Liver (tissue), 10 donors: ENCODE results near the gene AZGP1. TPM values are rescaled to one million over a fixed set of nuclear protein-coding genes. Genes with fewer than 3 reads are reported as not detected.

Experiments used
- DNase-seq: peaks from one replicate; pipeline ENCODE4 v3.0.0-alpha.2; 2017; ENCODE audit warnings: low spot score
- H3K27ac ChIP-seq, 2 donors: one replicate each; pipeline ENCODE4 v1.7.0; 2013; ENCODE audit warnings: inconsistent platforms in 2 of 2, low read length in 2 of 2, control low read depth in 1 of 2, low read depth in 1 of 2, mild to moderate bottlenecking in 1 of 2
- H3K27me3 ChIP-seq, 4 donors: one replicate each; pipeline versions ENCODE4 v1.6.1 to v1.7.0; 2013; ENCODE audit warnings: low read length in 3 of 4, inconsistent platforms in 1 of 4, mild to moderate bottlenecking in 1 of 4, moderate library complexity in 1 of 4; ENCODE audit not compliant: control insufficient read depth in 4 of 4, insufficient read depth in 4 of 4
- H3K36me3 ChIP-seq, 4 donors: one replicate each; pipeline versions ENCODE4 v1.6.1 to v1.7.0; 2013; ENCODE audit warnings: low read length in 3 of 4, mild to moderate bottlenecking in 3 of 4, low read depth in 1 of 4, moderate library complexity in 1 of 4; ENCODE audit not compliant: control insufficient read depth in 4 of 4, insufficient read depth in 3 of 4
- H3K4me1 ChIP-seq, 4 donors: one replicate each; pipeline versions ENCODE4 v1.6.1 to v1.7.0; 2013; ENCODE audit warnings: low read length in 3 of 4, mild to moderate bottlenecking in 3 of 4, moderate library complexity in 1 of 4; ENCODE audit not compliant: control insufficient read depth in 4 of 4, insufficient read depth in 4 of 4
- H3K4me3 ChIP-seq, 3 donors: one replicate each; pipeline versions ENCODE4 v1.6.1 to v1.7.0; 2013; ENCODE audit warnings: low read length in 3 of 3, control low read depth in 1 of 3, low read depth in 1 of 3, mild to moderate bottlenecking in 1 of 3
- H3K9ac ChIP-seq, 2 donors: one replicate each; pipeline ENCODE4 v1.7.0; 2013; ENCODE audit warnings: low read length in 2 of 2, mild to moderate bottlenecking in 2 of 2, moderate library complexity in 2 of 2, control low read depth in 1 of 2, low read depth in 1 of 2
- H3K9me3 ChIP-seq, 4 donors: one replicate each; pipeline versions ENCODE4 v1.6.1 to v1.7.0; 2013; ENCODE audit warnings: low read length in 3 of 4; ENCODE audit not compliant: control insufficient read depth in 4 of 4
- ATF3 ChIP-seq: IDR thresholded peaks from 2 replicates; pipeline ENCODE4 v1.6.1; 2016; ENCODE audit warnings: antibody characterized with exemption
- CTCF ChIP-seq: fragments of 150-350 bp; IDR thresholded peaks from 2 replicates; pipeline ENCODE4 v1.5.1; 2017; ENCODE audit warnings: improper control_type of control experiment, low read depth, low read length; ENCODE audit not compliant: missing input control
- EGR1 ChIP-seq, 2 donors: IDR thresholded peaks; 2 replicates each; pipeline ENCODE4 v1.6.1; 2016 to 2018; ENCODE audit warnings: antibody characterized with exemption in 2 of 2, low read depth in 2 of 2
- FOXA1 ChIP-seq: IDR thresholded peaks from 2 replicates; pipeline ENCODE4 v1.6.1; 2016; ENCODE audit warnings: antibody characterized with exemption
- FOXA2 ChIP-seq: IDR thresholded peaks from 2 replicates; pipeline ENCODE4 v1.6.1; 2016; ENCODE audit warnings: antibody characterized with exemption
- GABPA ChIP-seq, 2 donors: IDR thresholded peaks in 1 of 2; conservative IDR thresholded peaks in 1 of 2; 2 replicates each; pipeline ENCODE4 v1.6.1; 2016; ENCODE audit warnings: antibody characterized with exemption in 2 of 2, mild to moderate bottlenecking in 1 of 2, moderate library complexity in 1 of 2
- HNF4A ChIP-seq, 2 donors: conservative IDR thresholded peaks; 2 replicates each; pipeline ENCODE4 v1.6.1; 2016; ENCODE audit warnings: antibody characterized with exemption in 2 of 2, mild to moderate bottlenecking in 2 of 2
- HNF4G ChIP-seq: IDR thresholded peaks from 2 replicates; pipeline ENCODE4 v1.6.1; 2016; ENCODE audit warnings: antibody characterized with exemption
- JUND ChIP-seq, 2 donors: IDR thresholded peaks; 2 replicates each; pipeline ENCODE4 v1.6.1; 2016; ENCODE audit warnings: antibody characterized with exemption in 2 of 2
- MAX ChIP-seq: IDR thresholded peaks from 2 replicates; pipeline ENCODE4 v1.6.1; 2016; ENCODE audit warnings: antibody characterized with exemption
- NR2F2 ChIP-seq: IDR thresholded peaks from 2 replicates; pipeline ENCODE4 v1.6.1; 2016; ENCODE audit warnings: antibody characterized with exemption
- RAD21 ChIP-seq, 2 donors: IDR thresholded peaks; 2 replicates each; pipeline ENCODE4 v1.6.1; 2016; ENCODE audit warnings: antibody characterized with exemption in 2 of 2, mild to moderate bottlenecking in 2 of 2
- REST ChIP-seq: IDR thresholded peaks from 2 replicates; pipeline ENCODE4 v1.6.1; 2016; ENCODE audit warnings: antibody characterized with exemption, mild to moderate bottlenecking
- RXRA ChIP-seq, 2 donors: IDR thresholded peaks; 2 replicates each; pipeline ENCODE4 v1.6.1; 2017 to 2018; ENCODE audit warnings: antibody characterized with exemption in 2 of 2, mild to moderate bottlenecking in 1 of 2
- SP1 ChIP-seq: IDR thresholded peaks from 2 replicates; pipeline ENCODE4 v1.6.1; 2018; ENCODE audit warnings: antibody characterized with exemption, mild to moderate bottlenecking
- TAF1 ChIP-seq: conservative IDR thresholded peaks from 2 replicates; pipeline ENCODE4 v1.6.1; 2016; ENCODE audit warnings: antibody characterized with exemption, mild to moderate bottlenecking
- YY1 ChIP-seq: IDR thresholded peaks from 2 replicates; pipeline ENCODE4 v1.6.1; 2016; ENCODE audit warnings: antibody characterized with exemption, mild to moderate bottlenecking
- ZBTB33 ChIP-seq: IDR thresholded peaks from 2 replicates; pipeline ENCODE4 v1.6.1; 2016; ENCODE audit warnings: antibody characterized with exemption
- WGBS: extraction: QIAGEN DNeasy Blood & Tissue Kit; methylation state at CpG from one replicate; pipeline ENCODE4 v1.1.7; 2013; 5-methylcytosine and 5-hydroxymethylcytosine counted together
- polyA plus RNA-seq, 2 donors: library from polyadenylated mRNA; stranded (reverse) in 1 of 2; unstranded in 1 of 2; fragments of 200-250 nt in 1 of 2; fragments of >200 nt in 1 of 2; fragmentation: Nextera tagmentation in 1 of 2; extraction: Ambion mirVana in 1 of 2; gene quantifications; one replicate each; pipeline versions ENCODE4 v1.2.1 to v1.2.3, GENCODE V29; 2013 to 2015
- small RNA-seq: library from RNA; depleted of rRNA; stranded (forward); fragments of <200 nt; gene quantifications from one replicate; pipeline ENCODE3, GENCODE V24; 2014
- total RNA-seq, 2 donors: library from RNA; depleted of rRNA; stranded (reverse); fragments of >200 nt; gene quantifications; one replicate each; pipeline ENCODE4 v1.2.3, GENCODE V29; 2014
- donor health status: healthy.
- donor health status: healthy.
- donor health status: healthy.
- donor health status: healthy.
- donor health status: healthy.

AZGP1 gene
- total and polyA plus RNA-seq, 4 donors, result 99.5 to 2,721 (median 1,150) TPM

- peak within 1 kb of the TSS; percentile 81 to 87 (median 86) for H3K4me3 ChIP-seq
- H3K36me3 ChIP-seq, result peaks cover 0 to 12% (median 5%) of the 10 kb centered on the region in 4 donors
- WGBS, result under 1% methylated on average over 81 of the region's 81 CpGs
- H3K4me1 ChIP-seq, result peaks cover 4 to 37% (median 34%) of the 10 kb centered on the region in 4 donors
- peak within 1 kb of the TSS; percentile 86 for H3K27ac ChIP-seq
- TF ChIP-seq FOXA2, result no peak
- no peak for TF ChIP-seq HNF4G
- peak in 1 of 2 donors; percentile 37 for TF ChIP-seq RAD21 (IDR thresholded peaks at IDR 0.05)
- no peak for TF ChIP-seq NR2F2
- peak; percentile 34 to 42 for TF ChIP-seq HNF4A (conservative IDR thresholded peaks at IDR 0.05)
- no peak for TF ChIP-seq JUND (IDR thresholded peaks at IDR 0.05)
- TF ChIP-seq ATF3, result no peak
- TF ChIP-seq TAF1, result peak; percentile 69
- no peak for TF ChIP-seq FOXA1
- TF ChIP-seq REST, result peak; percentile 82
- peak; percentile 84 to 97 for TF ChIP-seq GABPA (IDR thresholded peaks at IDR 0.05 in 1 of 2, conservative IDR thresholded peaks at IDR 0.05 in 1 of 2)
- peak; percentile 82 for TF ChIP-seq YY1
- peak; percentile 81 for TF ChIP-seq MAX
- TF ChIP-seq CTCF, result peak; percentile 2
- TF ChIP-seq SP1, result peak; percentile 77
- TF ChIP-seq RXRA (IDR thresholded peaks at IDR 0.05), result peak; percentile 94 to 97
- TF ChIP-seq EGR1 (IDR thresholded peaks at IDR 0.05; ENCODE audit: low read depth in 2 of 2), result peak in 1 of 2 donors; percentile 22
- TF ChIP-seq ZBTB33, result peak; percentile 66
- H3K27me3 ChIP-seq, result no peaks in the 10 kb centered on the region
- peak within 1 kb of the TSS; percentile 76 to 89 for H3K9ac ChIP-seq
- no peaks in the 10 kb centered on the region for H3K9me3 ChIP-seq
- DNase-seq, result peak; percentile 83
Measured at GRCh38 chr7:99918959-99919813, 56.6 kb downstream of the AZGP1 start, which contains the start of gene TRIM4. Gene TRIM4, minus strand, starts transcription at chr7:99919530. Its CDS starts 129 bp downstream, at chr7:99919401.

Small RNAs within 50 kb of the gene (small RNA-seq; reads per million reads assigned to genes)
- gene RF00019 (not detected), gene RF00561 (not detected)

Other genes with a start within 250 kb of the AZGP1 start
- 1,000 to 10,000 TPM in 1 of 2 donors, 10 to 100 TPM in 1; 81.2 to 2,448 TPM for gene CYP3A7, start 240.8 kb downstream of the AZGP1 start, total RNA-seq
- gene CYP3A7, start 240.8 kb downstream of the AZGP1 start, polyA plus RNA-seq, result 10 to 100 TPM; 36.1 to 85.6 TPM
- gene CYP3A4, start 191.8 kb downstream of the AZGP1 start, total RNA-seq, result 100 to 1,000 TPM in 1 of 2 donors, under 1 TPM in 1; 0.51 to 138 TPM
- 1,000 to 10,000 TPM in 1 of 2 donors, 100 to 1,000 TPM in 1; 440 to 1,082 TPM for gene CYP3A4, start 191.8 kb downstream of the AZGP1 start, polyA plus RNA-seq
- gene CYP3A43, start 148.0 kb downstream of the AZGP1 start, total RNA-seq, result 10 to 100 TPM in 1 of 2 donors, under 1 TPM in 1; 0.61 to 75.3 TPM
- 10 to 100 TPM in 1 of 2 donors, 1 to 10 TPM in 1; 4.6 to 35.1 TPM for gene CYP3A43, start 148.0 kb downstream of the AZGP1 start, polyA plus RNA-seq
- gene OR2AE1, start 99.0 kb downstream of the AZGP1 start, total RNA-seq, result under 1 TPM in 1 of 2 donors, not detected in 1; 0.25 TPM
- gene OR2AE1, start 99.0 kb downstream of the AZGP1 start, polyA plus RNA-seq, result not detected
- gene TRIM4, start 56.5 kb downstream of the AZGP1 start, total RNA-seq, result 10 to 100 TPM; 16.2 to 23.0 TPM
- gene TRIM4, start 56.5 kb downstream of the AZGP1 start, polyA plus RNA-seq, result 10 to 100 TPM; 11.9 to 13.1 TPM
- under 1 TPM; 0.08 to 0.09 TPM for gene GJC3, start 46.4 kb downstream of the AZGP1 start, total RNA-seq
- 1 to 10 TPM in 1 of 2 donors, under 1 TPM in 1; 0.20 to 1.3 TPM for gene GJC3, start 46.4 kb downstream of the AZGP1 start, polyA plus RNA-seq
- 100 to 1,000 TPM in 1 of 2 donors, 10 to 100 TPM in 1; 20.5 to 117 TPM for gene ZKSCAN1, start 39.6 kb upstream of the AZGP1 start, total RNA-seq
- gene ZKSCAN1, start 39.6 kb upstream of the AZGP1 start, polyA plus RNA-seq, result 10 to 100 TPM; 11.8 to 39.7 TPM
- gene ZSCAN21, start 73.7 kb upstream of the AZGP1 start, total RNA-seq, result 1 to 10 TPM; 8.5 to 8.6 TPM
- gene ZSCAN21, start 73.7 kb upstream of the AZGP1 start, polyA plus RNA-seq, result 1 to 10 TPM; 4.6 to 5.3 TPM
- gene ZNF3, start 105.7 kb upstream of the AZGP1 start, total RNA-seq, result 10 to 100 TPM; 14.0 to 18.2 TPM
- gene ZNF3, start 105.7 kb upstream of the AZGP1 start, polyA plus RNA-seq, result 10 to 100 TPM; 10.2 to 10.4 TPM
- gene COPS6, start 112.9 kb upstream of the AZGP1 start, total RNA-seq, result 10 to 100 TPM; 28.7 to 30.8 TPM
- 10 to 100 TPM; 62.7 to 63.2 TPM for gene COPS6, start 112.9 kb upstream of the AZGP1 start, polyA plus RNA-seq
- 100 to 1,000 TPM in 1 of 2 donors, 10 to 100 TPM in 1; 20.6 to 143 TPM for gene MCM7, start 125.4 kb upstream of the AZGP1 start, total RNA-seq
- 10 to 100 TPM; 12.6 to 14.6 TPM for gene MCM7, start 125.4 kb upstream of the AZGP1 start, polyA plus RNA-seq
- 1 to 10 TPM; 4.6 to 5.5 TPM for gene AP4M1, start 125.6 kb upstream of the AZGP1 start, total RNA-seq
- gene AP4M1, start 125.6 kb upstream of the AZGP1 start, polyA plus RNA-seq, result 1 to 10 TPM; 3.3 to 4.9 TPM
- 10 to 100 TPM; 16.1 to 17.9 TPM for gene TAF6, start 143.3 kb upstream of the AZGP1 start, total RNA-seq
- 10 to 100 TPM in 1 of 2 donors, 1 to 10 TPM in 1; 8.9 to 16.3 TPM for gene TAF6, start 143.3 kb upstream of the AZGP1 start, polyA plus RNA-seq
- gene CNPY4, start 143.6 kb upstream of the AZGP1 start, total RNA-seq, result 10 to 100 TPM in 1 of 2 donors, 1 to 10 TPM in 1; 3.7 to 11.9 TPM
- gene CNPY4, start 143.6 kb upstream of the AZGP1 start, polyA plus RNA-seq, result 1 to 10 TPM; 1.9 to 3.8 TPM
- gene MBLAC1, start 150.9 kb upstream of the AZGP1 start, total RNA-seq, result 1 to 10 TPM; 1.4 TPM
- gene MBLAC1, start 150.9 kb upstream of the AZGP1 start, polyA plus RNA-seq, result 1 to 10 TPM; 1.0 to 1.3 TPM
- 10 to 100 TPM; 28.4 to 39.8 TPM for gene LAMTOR4, start 172.9 kb upstream of the AZGP1 start, total RNA-seq
- gene LAMTOR4, start 172.9 kb upstream of the AZGP1 start, polyA plus RNA-seq, result 100 to 1,000 TPM in 1 of 2 donors, 10 to 100 TPM in 1; 75.5 to 112 TPM
- 1 to 10 TPM; 3.5 to 6.9 TPM for gene TRAPPC14, start 182.7 kb upstream of the AZGP1 start, total RNA-seq
- 1 to 10 TPM; 2.8 to 9.7 TPM for gene TRAPPC14, start 182.7 kb upstream of the AZGP1 start, polyA plus RNA-seq
- under 1 TPM; 0.17 to 0.28 TPM for gene GAL3ST4, start 192.6 kb upstream of the AZGP1 start, total RNA-seq
- under 1 TPM; 0.18 to 0.57 TPM for gene GAL3ST4, start 192.6 kb upstream of the AZGP1 start, polyA plus RNA-seq
- under 1 TPM; 0.33 to 0.79 TPM for gene GPC2, start 201.3 kb upstream of the AZGP1 start, total RNA-seq
- gene GPC2, start 201.3 kb upstream of the AZGP1 start, polyA plus RNA-seq, result under 1 TPM in 1 of 2 donors, not detected in 1; 0.14 TPM
- gene STAG3, start 201.9 kb upstream of the AZGP1 start, total RNA-seq, result 1 to 10 TPM in 1 of 2 donors, under 1 TPM in 1; 0.28 to 1.1 TPM
- 1 to 10 TPM; 5.4 to 7.0 TPM for gene STAG3, start 201.9 kb upstream of the AZGP1 start, polyA plus RNA-seq
- under 1 TPM; 0.37 to 0.59 TPM for gene PVRIG, start 243.9 kb upstream of the AZGP1 start, total RNA-seq
- gene PVRIG, start 243.9 kb upstream of the AZGP1 start, polyA plus RNA-seq, result under 1 TPM; 0.58 to 0.81 TPM